ENCODE data around the gene CPNE6.

Gene CPNE6

GRCh38 chr14:24070285-24071143 is 848 bp upstream of the CPNE6 start:
- DNase-seq = no peak

DNA sequence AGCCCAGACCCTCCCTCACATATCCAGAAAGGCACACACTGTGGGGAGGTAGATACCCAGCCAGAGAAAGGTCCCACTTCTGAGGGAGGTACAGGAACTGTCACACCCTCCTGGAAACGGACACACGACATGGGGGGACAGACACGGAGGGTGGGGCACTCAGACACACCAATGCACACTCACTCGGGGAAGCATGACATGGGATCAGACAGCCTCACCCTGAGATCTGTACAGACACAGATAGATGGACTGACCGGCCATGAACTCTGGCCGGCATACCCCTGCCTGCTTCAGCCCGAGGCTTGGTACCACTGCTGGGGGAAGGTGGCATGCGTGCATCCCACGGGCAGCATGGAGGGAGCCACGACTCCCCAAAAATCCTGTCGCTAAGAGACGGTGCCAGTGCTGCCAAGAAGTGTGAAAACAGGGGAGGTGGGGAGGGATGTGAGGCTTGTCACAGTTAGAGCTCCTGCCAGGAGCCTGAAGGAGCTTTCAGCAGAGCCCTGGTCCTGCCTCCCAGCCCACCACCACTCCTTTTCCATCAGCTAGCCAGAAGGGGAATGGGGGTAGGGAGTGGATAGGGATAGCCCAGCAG is 571 bp downstream of the CPNE6 start:
- DNase-seq = no peak

GRCh38 chr14:24072436-24072835 is 1.1 kb downstream of the CPNE6 start:
- no peak for DNase-seq

- DNase-seq = no peak
Measured at GRCh38 chr14:24072881-24073877, 1.8 kb downstream of the CPNE6 start.

DNA sequence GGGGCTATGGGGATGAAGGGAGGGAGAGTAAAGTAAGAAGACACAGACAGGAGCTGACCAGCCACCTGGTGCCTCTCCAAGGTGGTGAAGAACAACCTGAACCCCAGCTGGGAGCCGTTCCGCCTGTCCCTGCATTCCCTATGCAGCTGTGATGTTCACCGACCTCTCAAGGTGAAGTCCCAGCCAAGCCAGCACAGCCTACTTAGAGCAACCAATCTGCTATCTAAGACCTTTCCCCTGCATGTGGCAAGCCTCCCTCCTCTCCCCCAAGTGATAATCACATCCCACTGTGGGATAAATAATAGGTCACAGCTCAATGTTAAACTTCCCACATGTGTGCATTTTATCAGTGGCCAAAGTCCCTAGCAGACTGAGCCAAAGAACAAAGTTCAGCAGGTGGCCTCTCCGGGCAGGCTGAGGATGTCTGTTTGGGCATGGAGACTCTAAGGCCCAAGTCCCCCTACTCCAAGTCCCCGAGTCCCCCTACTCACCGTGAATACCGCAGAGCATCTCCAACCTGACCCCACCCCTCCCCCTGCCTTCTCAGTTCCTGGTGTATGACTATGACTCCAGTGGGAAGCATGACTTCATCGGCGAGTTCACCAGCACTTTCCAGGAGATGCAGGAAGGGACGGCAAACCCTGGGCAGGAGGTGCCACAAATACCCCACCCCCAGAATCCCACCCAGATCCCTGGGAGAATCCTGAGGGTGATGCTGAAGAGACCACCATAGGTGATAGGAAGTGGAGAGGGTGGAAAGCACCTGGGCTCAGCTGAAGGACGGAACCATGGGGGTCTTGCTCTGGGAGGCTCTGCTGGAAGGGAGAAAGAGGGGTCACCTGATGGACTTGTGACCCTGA is 3.5 kb downstream of the CPNE6 start:
- DNase-seq = no peak

- no peak for DNase-seq
Measured at GRCh38 chr14:24075485-24076301, 4.3 kb downstream of the CPNE6 start.

DNA sequence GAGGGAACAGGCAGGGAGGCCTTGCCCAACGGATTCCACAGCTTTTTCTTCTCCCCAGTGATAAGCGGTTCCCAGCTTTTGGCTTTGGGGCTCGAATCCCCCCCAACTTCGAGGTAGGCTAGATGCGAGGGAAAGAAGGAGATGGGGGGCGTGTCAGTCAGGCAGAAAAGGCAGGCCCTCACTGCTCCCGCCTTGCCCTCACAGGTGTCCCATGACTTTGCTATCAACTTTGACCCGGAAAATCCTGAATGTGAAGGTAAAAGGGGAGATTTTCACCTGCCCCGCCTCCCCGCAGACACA is 4.9 kb downstream of the CPNE6 start:
- DNase-seq = no peak

GRCh38 chr14:24077086-24077485 is 5.7 kb downstream of the CPNE6 start:
- DNase-seq = no peak

GRCh38 chr14:24078146-24078545 is 6.8 kb downstream of the CPNE6 start:
- DNase-seq = no peak

DNA sequence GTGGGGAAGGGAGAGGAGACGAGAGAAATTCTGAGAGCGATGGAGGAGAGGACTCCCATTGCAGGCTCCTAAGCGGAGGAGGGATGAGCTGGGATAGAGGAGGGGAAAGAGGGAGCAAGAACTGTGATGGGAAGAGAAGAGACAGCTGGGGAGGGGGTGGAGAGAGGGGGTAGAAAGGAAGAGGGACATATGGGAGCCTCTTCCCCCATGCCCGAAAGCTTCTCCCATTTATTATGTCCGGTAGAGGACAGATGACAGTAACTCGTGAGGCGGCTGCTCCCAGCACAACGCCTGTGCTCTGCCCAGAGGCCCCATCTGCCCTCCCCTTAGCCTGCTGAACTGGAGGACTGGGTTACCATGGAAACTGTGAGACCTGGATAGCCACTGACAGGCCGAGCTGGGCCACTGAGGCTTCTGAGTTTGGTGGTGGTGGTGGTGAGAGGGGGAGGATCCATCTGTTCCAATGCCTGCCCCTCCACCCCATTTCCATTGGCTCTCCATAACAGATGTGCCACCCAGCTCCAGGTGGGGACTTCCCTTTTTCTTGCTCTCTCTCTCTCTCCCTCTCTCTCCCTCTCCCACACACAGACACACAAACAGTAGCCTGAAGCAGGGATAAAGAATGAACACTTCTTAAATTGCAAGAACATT is 8.3 kb downstream of the CPNE6 start:
- DNase-seq = no peak

GRCh38 chr14:24080142-24080530 is 8.8 kb downstream of the CPNE6 start:
- DNase-seq = no peak

GRCh38 chr14:24080888-24081738 is 9.8 kb downstream of the CPNE6 start:
- DNase-seq = peak; percentile 88

DNA sequence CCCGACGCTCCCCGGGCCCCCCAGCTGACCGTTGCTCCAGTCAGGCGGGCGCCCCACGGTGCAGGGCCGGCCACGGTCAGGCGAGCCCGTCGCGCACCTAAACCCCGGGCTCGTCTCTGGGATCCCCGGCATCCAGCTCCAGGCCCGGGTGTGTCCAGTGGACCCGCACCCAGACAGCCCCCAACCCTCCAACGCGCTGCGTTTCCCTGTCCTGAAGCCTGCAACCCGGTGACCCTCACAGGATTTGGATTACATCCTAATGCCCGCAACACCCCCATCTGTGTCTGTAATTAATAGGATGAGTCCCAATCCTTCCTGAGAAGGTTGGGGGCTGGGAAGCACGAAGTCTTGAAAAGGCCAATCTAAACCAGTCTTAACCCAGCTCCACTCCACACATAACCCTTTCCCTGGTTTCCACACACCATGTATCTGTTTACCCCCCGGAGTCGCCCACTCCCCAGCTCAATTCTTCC is 10.4 kb downstream of the CPNE6 start:
- no peak for DNase-seq

GRCh38 chr14:24082411-24083080 is 11.2 kb downstream of the CPNE6 start:
- no peak for DNase-seq

- DNase-seq = no peak
Measured at GRCh38 chr14:24083462-24083861, 12.1 kb downstream of the CPNE6 start.

DNA sequence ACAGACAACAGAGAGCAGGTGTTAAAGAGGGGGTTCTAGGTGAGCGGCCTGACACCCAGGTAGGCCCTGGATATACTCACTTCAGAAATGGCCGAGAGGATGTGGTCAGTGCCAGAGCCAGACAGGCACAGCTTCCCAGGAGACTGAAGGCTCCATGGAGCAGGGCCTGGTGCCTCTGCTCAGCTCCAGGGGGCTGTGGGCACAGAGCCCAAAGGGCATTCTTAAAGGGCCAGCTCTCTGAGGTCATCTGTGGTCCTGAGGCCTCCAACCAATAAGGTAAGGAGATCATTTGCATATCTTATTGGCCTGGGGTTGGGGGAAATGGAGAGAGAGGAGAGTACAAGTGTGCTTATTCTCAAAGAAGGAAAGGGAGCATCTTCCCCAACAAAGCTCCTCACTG is 13.1 kb downstream of the CPNE6 start:
- no peak for DNase-seq

DNA sequence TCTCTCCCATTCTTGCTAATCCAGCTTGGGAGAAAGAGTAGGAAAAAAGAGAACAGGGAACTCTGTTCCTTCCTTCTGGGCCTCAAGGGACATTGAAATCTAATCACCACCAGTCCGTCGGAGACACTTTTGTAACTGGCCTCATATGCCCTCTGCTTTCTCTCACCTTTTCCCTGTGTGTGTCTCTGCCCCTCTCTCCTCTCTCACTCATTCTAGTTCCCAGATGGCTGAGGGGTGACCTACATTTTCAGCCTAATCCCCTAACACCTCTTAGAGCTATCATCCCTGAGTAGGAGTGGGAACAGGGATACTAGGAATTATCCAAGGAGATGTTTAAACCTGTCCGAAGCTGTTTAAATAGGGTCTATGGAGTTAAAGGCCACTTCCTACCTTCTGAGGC is 13.9 kb downstream of the CPNE6 start:
- no peak for DNase-seq

- no peak for DNase-seq
Measured at GRCh38 chr14:24086193-24086955, 15.0 kb downstream of the CPNE6 start.

DNA sequence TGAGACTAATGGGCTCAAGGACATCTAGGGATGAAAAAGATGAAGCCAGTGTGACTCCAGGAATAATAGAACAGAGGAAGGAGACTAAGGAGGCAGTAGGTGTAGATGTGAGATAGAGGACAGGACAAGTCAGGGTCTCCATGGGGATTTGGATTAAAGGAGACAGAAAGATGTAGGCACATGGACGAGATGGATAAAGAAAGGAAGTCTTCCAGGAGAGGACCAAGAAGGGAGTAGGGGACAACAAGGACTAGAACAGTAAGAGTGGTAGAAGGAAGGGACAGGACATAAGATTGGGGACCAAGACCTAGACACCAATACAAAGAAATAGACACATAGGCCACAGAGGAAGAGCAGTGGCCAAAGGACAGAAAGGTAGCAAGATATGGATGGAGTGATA is 15.6 kb downstream of the CPNE6 start:
- DNase-seq = no peak
